Activated T-cell treated with anti-CD3 and anti-CD28 coated beads, Interleukin-2, amount 50 U/mL, for 72 hours (primary cell): ENCODE results near the gene ANKS1B. TPM values are rescaled to one million over a fixed set of nuclear protein-coding genes. Genes with fewer than 3 reads are reported as not detected.

ENCODE experiments used
- ATAC-seq, 2 donors: fragments of 150-1000 bp; cut with Tn5 transposase; replicated peaks in 1 of 2; 2 replicates each; pipeline ENCODE4 v1.10.0; 2021; ENCODE audit warnings: moderate library complexity in 2 of 2, mild to moderate bottlenecking in 1 of 2
- DNase-seq, 2 donors: peaks; one replicate each; pipeline ENCODE4 v3.0.0; 2021 to 2022; ENCODE audit warnings: mixed read lengths in 1 of 2
- H3K27ac Mint-ChIP-seq: one replicate; pipeline ENCODE4 v1.8.0; 2022; ENCODE audit warnings: mild to moderate bottlenecking, moderate library complexity, mixed read lengths
- H3K27me3 Mint-ChIP-seq: one replicate; pipeline ENCODE4 v1.8.0; 2022; ENCODE audit warnings: low read depth, mixed read lengths
- H3K36me3 Mint-ChIP-seq, 2 donors: one replicate each; pipeline ENCODE4 v1.8.0; 2022; ENCODE audit warnings: mixed read lengths in 2 of 2, mild to moderate bottlenecking in 1 of 2; ENCODE audit not compliant: insufficient read depth in 2 of 2
- H3K4me1 Mint-ChIP-seq: one replicate; pipeline ENCODE4 v1.8.0; 2022; ENCODE audit warnings: low read depth, mixed read lengths
- H3K4me3 Mint-ChIP-seq, 2 donors: one replicate each; pipeline ENCODE4 v1.8.0; 2022; ENCODE audit warnings: mild to moderate bottlenecking in 2 of 2, mixed read lengths in 2 of 2, moderate library complexity in 2 of 2
- H3K9me3 Mint-ChIP-seq, 2 donors: one replicate each; pipeline ENCODE4 v1.8.0; 2022; ENCODE audit warnings: mixed read lengths in 2 of 2
- total RNA-seq, 2 donors: library from RNA; stranded (reverse); gene quantifications; one replicate each; pipeline ENCODE4 v1.2.3, GENCODE V29; 2022

Gene ANKS1B
- total RNA-seq, 2 donors from 2014 or later = 0.19 to 0.63 TPM

- peak overlapping the region; percentile 19 to 34 for H3K4me3 Mint-ChIP-seq
- peaks cover 78% of the 10 kb centered on the region for H3K4me1 Mint-ChIP-seq
- peaks cover 2 to 4% of the 10 kb centered on the region in 2 donors for H3K36me3 Mint-ChIP-seq
- no peaks in the 10 kb centered on the region for H3K9me3 Mint-ChIP-seq
- ATAC-seq (peak; percentile 32 to 37), DNase-seq (peak; percentile 44 to 49)
- peaks cover 11% of the 10 kb centered on the region for H3K27me3 Mint-ChIP-seq
- H3K27ac Mint-ChIP-seq = no peak overlapping the region
These were observed 1246.2 kb downstream of the ANKS1B start for GRCh38 chr12:98738539-98738938.

GRCh38 chr12:98738002-98738401 is 1246.7 kb downstream of the ANKS1B start:
- Mint-ChIP-seq H3K36me3 (peaks cover 2% of the 10 kb centered on the region in 2 donors), H3K4me1 (peaks cover 72% of the 10 kb centered on the region), H3K27me3 (peaks cover 11% of the 10 kb centered on the region), H3K4me3 (peak overlapping the region; percentile 19 to 34), H3K27ac (no peak overlapping the region), H3K9me3 (no peaks in the 10 kb centered on the region)
- DNase-seq (no peak), ATAC-seq (no peak)

- ATAC-seq (no peak), DNase-seq (no peak)
- Mint-ChIP-seq H3K36me3 (peaks cover 2% of the 10 kb centered on the region in 2 donors), H3K27ac (no peak overlapping the region), H3K4me3 (no peak overlapping the region), H3K9me3 (no peaks in the 10 kb centered on the region), H3K27me3 (peaks cover 11% of the 10 kb centered on the region), H3K4me1 (peaks cover 65% of the 10 kb centered on the region)
These were observed 1247.4 kb downstream of the ANKS1B start for GRCh38 chr12:98737322-98737712.

GRCh38 chr12:98736352-98737321 is 1248.1 kb downstream of the ANKS1B start:
- Mint-ChIP-seq H3K36me3 (peaks cover 2% of the 10 kb centered on the region in 2 donors), H3K27me3 (peaks cover 11% of the 10 kb centered on the region), H3K9me3 (no peaks in the 10 kb centered on the region), H3K4me1 (peaks cover 59% of the 10 kb centered on the region), H3K27ac (no peak overlapping the region), H3K4me3 (no peak overlapping the region)
- DNase-seq (no peak), ATAC-seq (no peak)

GRCh38 chr12:98735821-98736220 is 1248.9 kb downstream of the ANKS1B start:
- H3K27me3 Mint-ChIP-seq = peaks cover 10% of the 10 kb centered on the region
- H3K27ac Mint-ChIP-seq = peak overlapping the region; percentile 42
- no peak overlapping the region for H3K4me3 Mint-ChIP-seq
- H3K9me3 Mint-ChIP-seq = no peaks in the 10 kb centered on the region
- DNase-seq (no peak), ATAC-seq (no peak)
- peaks cover 2% of the 10 kb centered on the region in 2 donors for H3K36me3 Mint-ChIP-seq
- H3K4me1 Mint-ChIP-seq = peaks cover 50% of the 10 kb centered on the region

- ATAC-seq (no peak), DNase-seq (no peak)
- Mint-ChIP-seq H3K4me1 (peaks cover 30% of the 10 kb centered on the region), H3K36me3 (peaks cover 2 to 4% of the 10 kb centered on the region in 2 donors), H3K27me3 (no peaks in the 10 kb centered on the region), H3K9me3 (no peaks in the 10 kb centered on the region), H3K27ac (no peak overlapping the region), H3K4me3 (no peak overlapping the region)
These were observed 1250.9 kb downstream of the ANKS1B start for GRCh38 chr12:98733667-98734350.

- DNase-seq (no peak), ATAC-seq (no peak)
- Mint-ChIP-seq H3K27ac (no peak overlapping the region), H3K4me1 (peaks cover 9% of the 10 kb centered on the region), H3K9me3 (no peaks in the 10 kb centered on the region), H3K36me3 (peaks cover 0 to 11% of the 10 kb centered on the region in 2 donors), H3K27me3 (no peaks in the 10 kb centered on the region), H3K4me3 (no peak overlapping the region)
These were observed 1254.3 kb downstream of the ANKS1B start for GRCh38 chr12:98730412-98730811.

GRCh38 chr12:98727196-98727595 is 1257.5 kb downstream of the ANKS1B start:
- no peak for ATAC-seq
- Mint-ChIP-seq H3K27ac (no peak overlapping the region), H3K9me3 (no peaks in the 10 kb centered on the region)

GRCh38 chr12:98725476-98726247 is 1259.1 kb downstream of the ANKS1B start:
- peak overlapping the region in 1 of 2 donors; percentile 75 for H3K4me3 Mint-ChIP-seq
- DNase-seq = peak; percentile 66 to 73
- peak; percentile 55 to 77 for ATAC-seq
- no peaks in the 10 kb centered on the region for H3K9me3 Mint-ChIP-seq
- peaks cover 4 to 18% of the 10 kb centered on the region in 2 donors for H3K36me3 Mint-ChIP-seq
- H3K27ac Mint-ChIP-seq = peak overlapping the region; percentile 94
- H3K4me1 Mint-ChIP-seq = peaks cover 16% of the 10 kb centered on the region
- no peaks in the 10 kb centered on the region for H3K27me3 Mint-ChIP-seq

More at GRCh38 chr12:98727196-98727595, 1257.5 kb downstream of the ANKS1B start:
- peaks cover 4 to 18% of the 10 kb centered on the region in 2 donors for H3K36me3 Mint-ChIP-seq
- no peak overlapping the region for H3K4me3 Mint-ChIP-seq
- DNase-seq = no peak
- peaks cover 16% of the 10 kb centered on the region for H3K4me1 Mint-ChIP-seq
- no peaks in the 10 kb centered on the region for H3K27me3 Mint-ChIP-seq

GRCh38 chr12:98724384-98725155 is 1260.2 kb downstream of the ANKS1B start:
- DNase-seq (no peak), ATAC-seq (peak; percentile 79 to 92)
- peaks cover 16% of the 10 kb centered on the region for H3K4me1 Mint-ChIP-seq
- peak overlapping the region; percentile 23 to 75 for H3K4me3 Mint-ChIP-seq
- peaks cover 4 to 18% of the 10 kb centered on the region in 2 donors for H3K36me3 Mint-ChIP-seq
- no peaks in the 10 kb centered on the region for H3K9me3 Mint-ChIP-seq
- no peaks in the 10 kb centered on the region for H3K27me3 Mint-ChIP-seq
- H3K27ac Mint-ChIP-seq = peak overlapping the region; percentile 94

GRCh38 chr12:98721204-98721702 is 1263.5 kb downstream of the ANKS1B start:
- H3K27me3 Mint-ChIP-seq = no peaks in the 10 kb centered on the region
- H3K36me3 Mint-ChIP-seq = peaks cover 7 to 12% of the 10 kb centered on the region in 2 donors
- ATAC-seq = no peak
- H3K9me3 Mint-ChIP-seq = no peaks in the 10 kb centered on the region
- H3K4me3 Mint-ChIP-seq = no peak overlapping the region
- no peak overlapping the region for H3K27ac Mint-ChIP-seq
- DNase-seq = no peak
- H3K4me1 Mint-ChIP-seq = peaks cover 16% of the 10 kb centered on the region
